Activated CD8-positive, alpha-beta memory T cell treated with anti-CD3 and anti-CD28 coated beads for 24 hours (primary cell): Measurements from ENCODE around the gene GNG4.
"Not testable (repeated sequence)": the region's sequence is repeated elsewhere in the genome, so short reads cannot be mapped to it uniquely, and the experiment has no call there.

ENCODE experiments used
- DNase-seq: peaks from one replicate; pipeline ENCODE4 v3.0.0-alpha.2; 2020

The GNG4 gene

GRCh38 chr1:235579891-235580290, 69.7 kb downstream of the GNG4 start:
- DNase-seq: no peak

- no peak for DNase-seq
Measured at GRCh38 chr1:235575597-235575996, 74.0 kb downstream of the GNG4 start.

DNA sequence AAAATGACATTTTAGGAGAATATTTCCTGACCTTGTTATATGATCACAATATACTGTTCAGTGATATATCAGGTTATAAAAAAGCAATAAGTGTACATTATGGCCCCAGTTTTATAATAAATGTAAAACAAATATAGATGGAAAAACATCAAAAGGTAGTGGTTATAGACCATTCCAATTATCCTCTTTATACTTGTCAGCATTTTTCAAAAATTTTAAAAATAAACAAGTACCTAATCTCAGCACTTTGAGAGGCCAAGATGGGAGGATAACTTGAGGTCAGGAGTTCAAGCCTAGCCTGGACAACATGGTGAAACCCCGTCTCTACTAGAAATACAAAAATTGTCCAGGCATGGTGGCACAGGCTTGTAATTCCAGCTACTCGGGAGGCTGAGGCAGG, 75.7 kb downstream of the GNG4 start:
- no peak for DNase-seq

DNA sequence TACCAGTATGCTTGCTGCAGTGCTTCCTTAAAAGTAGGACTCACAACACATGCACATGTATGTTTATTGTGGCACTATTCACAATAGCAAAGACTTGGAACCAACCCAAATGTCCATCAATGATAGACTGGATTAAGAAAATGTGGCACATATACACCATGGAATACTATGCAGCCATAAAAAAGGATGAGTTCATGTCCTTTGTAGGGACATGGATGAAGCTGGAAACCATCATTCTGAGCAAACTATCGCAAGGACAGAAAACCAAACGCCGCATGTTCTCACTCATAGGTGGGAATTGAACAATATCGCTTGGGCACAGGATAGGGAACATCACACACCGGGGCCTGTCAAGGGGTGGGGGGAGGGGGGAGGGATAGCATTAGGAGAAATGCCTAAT, 76.6 kb downstream of the GNG4 start:
- not testable (repeated sequence) for DNase-seq

GRCh38 chr1:235571482-235571881, 78.1 kb downstream of the GNG4 start:
- DNase-seq: no peak

DNA sequence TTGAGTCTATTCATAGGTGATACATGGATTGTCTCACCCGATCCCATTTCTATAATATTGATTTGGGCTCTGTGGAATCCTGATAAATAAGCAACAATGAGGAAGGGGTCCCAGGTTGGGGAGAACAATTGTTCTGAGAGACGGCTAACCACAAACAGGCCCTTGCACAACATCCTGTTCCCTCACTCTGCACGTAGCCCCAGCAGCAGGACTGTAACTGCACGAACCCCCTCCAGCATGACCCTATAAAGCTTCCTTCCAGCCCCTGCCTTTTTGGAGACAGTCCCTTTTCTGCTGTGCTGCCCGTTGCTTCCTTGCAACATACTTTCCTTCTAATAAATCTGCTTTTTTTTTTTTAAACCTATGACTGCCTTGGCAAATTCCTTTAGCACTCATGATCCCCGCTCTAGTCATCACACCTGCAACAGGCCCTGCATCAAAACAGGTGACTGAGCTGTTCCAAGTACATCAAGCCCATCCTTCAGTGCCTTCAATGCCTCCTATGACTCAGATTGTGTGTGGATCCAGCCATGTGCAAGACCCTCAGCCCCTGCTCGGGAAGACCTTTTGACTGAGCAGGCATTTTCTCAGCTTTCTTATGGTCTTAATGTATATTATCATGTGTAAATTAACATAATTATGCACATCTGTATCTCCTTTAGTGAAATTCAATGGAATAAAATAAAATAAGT, 81.6 kb downstream of the GNG4 start:
- DNase-seq: no peak

DNA sequence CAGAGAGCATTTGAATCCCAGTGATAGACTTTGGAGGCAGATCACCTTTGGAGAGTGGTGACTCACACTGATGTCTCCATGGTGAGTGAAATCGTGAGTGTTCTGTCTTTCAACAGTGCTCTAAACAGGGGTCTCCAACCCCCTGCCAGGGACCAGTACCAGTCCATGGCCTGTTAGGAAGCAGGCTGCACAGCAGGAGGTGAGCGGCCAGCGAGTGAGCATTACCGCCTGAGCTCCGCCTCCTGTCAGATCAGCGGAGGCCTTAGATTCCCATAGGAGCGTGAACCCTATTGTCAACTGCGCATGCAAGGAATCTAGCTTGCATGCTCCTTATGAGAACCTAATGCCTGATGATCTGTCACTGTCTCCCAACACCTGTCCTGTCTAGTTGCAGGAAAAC, 83.5 kb downstream of the GNG4 start:
- DNase-seq: no peak

DNA sequence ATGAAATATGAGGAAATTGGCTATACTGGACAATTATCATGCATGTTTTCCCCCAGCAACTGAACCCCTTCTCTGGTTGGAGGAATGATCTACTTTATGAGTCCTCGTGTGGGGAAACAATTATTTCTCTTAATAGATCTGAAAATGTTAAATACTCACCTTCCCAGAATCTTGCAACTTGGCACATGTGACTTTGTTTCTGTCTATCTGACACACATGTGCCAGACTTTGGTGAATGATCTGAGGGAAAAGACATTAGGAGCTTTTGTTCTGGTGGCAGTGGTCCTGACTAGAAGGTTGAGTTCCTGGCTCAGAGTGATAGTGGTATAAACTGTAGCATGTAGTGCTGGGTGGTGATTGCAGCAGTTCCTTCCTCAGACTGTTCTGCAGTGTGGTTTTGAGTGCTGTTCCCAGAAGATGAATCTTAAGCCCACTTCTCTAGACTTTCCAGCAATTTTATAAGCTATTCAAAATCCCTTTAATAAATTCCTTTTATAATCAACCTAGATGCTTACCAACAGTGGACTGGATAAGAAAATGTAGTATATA, 86.0 kb downstream of the GNG4 start:
- DNase-seq: no peak

DNA sequence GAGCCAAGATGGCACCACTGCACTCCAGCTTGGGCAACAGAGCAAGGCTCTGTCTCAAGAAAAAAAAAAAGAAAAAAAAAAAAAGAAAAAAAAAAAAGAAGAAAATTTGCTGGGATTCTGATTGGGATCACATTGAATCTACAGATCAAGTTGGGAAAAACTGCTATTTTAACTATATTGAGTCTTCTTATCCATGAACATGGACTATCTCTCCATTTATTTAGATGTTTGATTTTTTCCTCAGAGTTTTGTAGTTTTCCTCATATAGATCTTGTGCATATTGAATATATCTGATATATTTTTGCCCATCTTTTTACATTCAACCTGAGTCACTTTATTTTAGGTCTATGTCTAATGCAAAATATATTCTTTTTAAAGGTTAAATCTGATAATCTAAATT, 87.0 kb downstream of the GNG4 start:
- no peak for DNase-seq

GRCh38 chr1:235558621-235559169, 90.9 kb downstream of the GNG4 start:
- no peak for DNase-seq

- DNase-seq: no peak
Measured at GRCh38 chr1:235557495-235557894, 92.1 kb downstream of the GNG4 start.

- DNase-seq: no peak
Measured at GRCh38 chr1:235556807-235557206, 92.8 kb downstream of the GNG4 start.

DNA sequence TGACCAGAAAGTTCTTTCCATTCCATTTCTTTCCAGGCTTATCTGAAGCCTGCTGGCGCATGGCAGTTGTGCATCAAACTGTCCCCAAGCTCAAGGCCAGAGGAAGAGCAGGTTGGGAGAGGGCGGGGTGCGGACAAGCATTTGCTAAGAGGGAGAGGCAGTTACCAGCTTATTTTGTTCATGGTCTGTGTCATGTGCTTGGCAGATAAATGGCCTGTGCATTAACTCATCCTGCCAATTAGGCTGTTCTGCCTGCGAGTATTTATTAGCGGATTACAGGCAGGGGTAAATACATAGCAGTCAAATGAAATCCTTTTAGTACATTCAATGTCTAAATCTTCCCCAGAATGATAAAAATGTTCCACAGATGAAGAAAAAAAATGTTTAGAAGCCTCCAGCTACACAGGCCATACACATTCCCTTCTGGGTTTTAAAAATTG, 96.5 kb downstream of the GNG4 start:
- DNase-seq: no peak

DNA sequence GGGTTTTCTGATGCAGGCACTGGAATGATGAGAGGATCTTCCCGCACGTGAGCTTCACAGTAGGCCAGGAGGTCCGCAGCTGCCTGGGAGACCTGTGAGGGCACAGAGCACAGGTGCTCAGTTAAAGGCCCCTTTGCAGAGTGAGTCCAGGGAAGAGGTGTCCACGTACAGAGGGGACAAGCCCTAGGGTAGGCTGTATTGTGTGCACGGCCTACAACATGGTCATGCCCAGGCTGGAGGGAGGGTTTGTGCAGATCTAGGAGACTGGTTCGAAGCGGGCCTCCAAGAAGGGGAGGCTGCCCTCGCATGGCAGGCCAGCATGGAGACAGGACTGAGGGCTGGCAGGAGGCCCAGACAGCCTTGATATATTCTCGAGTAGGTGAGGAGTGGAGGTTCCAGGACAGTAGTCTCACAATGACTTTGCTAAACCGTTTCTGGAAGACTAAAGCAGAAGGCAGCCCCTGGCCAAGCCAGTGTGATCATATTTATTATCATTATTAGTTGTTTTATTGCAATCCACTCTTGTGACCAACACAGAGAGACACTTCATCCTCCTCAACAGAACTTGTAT, 97.4 kb downstream of the GNG4 start:
- DNase-seq: no peak

GRCh38 chr1:235549351-235550139, 100.0 kb downstream of the GNG4 start:
- DNase-seq: no peak

DNA sequence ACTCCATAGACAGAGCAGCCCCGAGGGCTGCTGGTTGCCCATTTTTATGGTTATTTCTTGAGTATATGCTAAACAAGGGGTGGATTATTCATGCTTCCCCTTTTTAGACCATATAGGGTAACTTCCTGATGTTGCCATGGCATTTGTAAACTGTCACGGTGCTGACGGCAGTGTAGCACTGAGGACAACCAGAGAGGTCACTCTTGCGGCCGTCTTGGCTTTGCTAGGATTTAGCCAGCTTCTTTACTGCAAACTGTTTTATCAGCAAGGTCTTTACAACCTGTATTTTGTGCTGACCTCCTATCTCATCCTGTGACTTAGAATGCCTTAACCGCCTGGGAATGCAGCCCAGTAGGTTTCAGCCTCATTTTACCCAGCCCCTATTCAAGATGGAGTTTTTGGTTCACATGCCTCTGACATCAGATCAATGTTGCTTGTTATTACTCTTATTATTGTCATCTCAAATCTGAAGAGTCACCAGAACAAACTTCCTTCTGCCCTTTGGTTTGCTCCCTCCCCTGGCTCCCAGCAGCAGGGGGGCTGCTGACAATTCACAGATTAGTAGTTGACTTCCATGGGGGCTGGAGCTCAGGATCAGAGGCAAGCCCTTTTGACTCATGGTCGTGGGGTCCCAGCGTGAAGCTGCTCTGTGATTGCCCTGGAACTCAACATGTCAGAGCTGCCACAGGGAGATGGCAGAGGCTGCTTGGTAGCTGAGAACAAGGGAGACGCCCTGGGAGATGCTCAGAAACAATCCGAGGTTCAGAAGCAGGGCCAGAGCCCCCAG, 103.0 kb downstream of the GNG4 start:
- not testable (repeated sequence) for DNase-seq

DNA sequence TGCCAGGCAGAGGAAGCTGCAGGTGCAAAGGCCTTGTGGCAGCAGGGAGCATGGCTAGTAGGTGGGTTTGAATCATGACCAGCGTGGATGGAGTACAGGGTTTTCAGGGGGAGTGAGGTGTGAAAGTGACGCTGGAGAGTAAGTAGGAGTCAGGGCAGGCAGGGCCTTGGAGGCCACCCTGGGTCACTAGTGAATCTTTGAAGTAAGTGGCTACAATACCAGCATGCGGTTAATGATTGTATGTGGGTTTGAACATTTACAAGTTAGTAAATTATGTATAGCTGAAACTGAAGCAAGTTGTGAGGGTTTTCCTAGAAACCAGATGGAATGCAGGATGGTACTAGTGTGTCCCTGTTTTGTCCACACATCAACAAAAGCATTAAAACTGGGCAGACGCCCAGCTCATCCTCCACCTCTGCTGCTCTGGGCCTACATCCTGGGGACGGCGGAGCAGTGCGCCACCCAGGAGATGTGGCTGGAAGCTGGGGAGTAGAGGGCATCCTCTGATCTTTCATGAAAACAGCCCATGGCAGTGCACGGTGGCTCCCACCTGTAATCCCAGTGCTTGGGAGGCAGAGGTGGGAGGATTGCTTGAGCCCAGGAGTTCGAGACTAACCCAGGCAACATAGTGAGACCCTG, 104.2 kb downstream of the GNG4 start:
- no peak for DNase-seq

- not testable (repeated sequence) for DNase-seq
Measured at GRCh38 chr1:235542845-235543244, 106.7 kb downstream of the GNG4 start.

DNA sequence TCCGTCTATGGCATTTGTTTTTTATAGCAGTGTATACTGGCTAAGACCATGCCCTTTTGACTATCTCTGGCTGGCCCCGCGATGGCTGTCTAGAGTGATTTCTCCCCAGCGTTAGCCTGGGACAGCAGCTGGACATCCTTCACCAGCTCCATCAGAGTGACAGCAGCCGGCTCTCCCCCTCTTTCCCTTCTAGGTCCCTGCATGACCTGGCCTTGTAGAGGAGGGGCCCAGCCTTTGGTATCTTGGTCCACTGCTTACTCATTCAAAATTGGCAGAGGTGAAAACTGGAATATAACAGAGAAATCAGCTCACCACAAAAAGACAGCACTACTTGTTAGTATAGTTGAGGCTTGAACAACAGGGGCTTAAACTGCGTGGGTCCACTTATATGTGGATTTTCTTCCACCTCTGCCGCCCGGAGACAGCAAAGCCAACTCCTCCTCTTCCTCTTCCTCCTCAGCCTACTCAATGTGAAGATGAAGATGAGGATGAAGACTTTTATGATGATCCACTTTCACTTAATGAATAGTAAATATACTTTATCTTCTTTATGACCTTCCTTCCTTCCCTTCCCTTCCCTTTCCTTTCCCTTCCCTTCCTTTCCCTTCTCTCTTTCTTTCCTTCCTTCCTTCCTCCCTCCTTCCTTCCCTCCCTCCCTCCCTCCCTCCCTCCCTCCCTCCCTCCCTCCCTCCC, 116.0 kb downstream of the GNG4 start:
- DNase-seq: no peak

GRCh38 chr1:235532360-235532759, 117.2 kb downstream of the GNG4 start:
- DNase-seq: no peak

DNA sequence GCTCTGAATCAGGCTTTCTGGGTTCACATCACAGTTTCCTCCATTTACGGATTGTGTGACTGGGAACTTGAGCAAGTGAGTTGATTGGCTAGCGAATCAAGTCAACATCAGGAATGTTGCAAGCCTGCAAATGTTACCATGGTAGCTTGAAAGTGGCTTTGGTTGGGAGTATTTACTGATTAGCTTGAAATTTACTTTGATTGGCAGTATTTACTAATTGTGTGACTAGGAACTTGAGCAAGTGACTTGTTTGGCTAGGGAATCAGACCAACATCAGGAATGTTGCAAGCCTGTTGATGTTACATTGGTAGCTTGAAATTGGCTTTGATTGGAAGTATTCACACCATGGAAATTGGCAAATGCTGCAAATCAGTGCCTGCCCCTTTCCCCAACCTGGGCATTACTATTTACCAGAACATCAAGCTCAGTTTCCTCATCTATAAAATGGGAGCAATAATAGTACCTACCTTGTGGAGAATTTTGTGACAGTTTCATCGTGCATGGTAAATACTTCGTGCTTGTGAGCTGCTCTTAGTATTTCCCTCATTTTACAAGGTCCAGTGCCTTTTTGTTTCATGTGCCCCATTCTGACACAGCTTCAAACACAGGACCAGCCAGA, 122.3 kb downstream of the GNG4 start:
- DNase-seq: no peak
